ENCODE data around the gene PPP2R2C.

The PPP2R2C gene

GRCh38 chr4:6418193-6418755 lies 54.1 kb downstream of the PPP2R2C start:
- DNase-seq (ENCODE audit: low spot score): no peak
- TF ChIP-seq, protein P1, sequence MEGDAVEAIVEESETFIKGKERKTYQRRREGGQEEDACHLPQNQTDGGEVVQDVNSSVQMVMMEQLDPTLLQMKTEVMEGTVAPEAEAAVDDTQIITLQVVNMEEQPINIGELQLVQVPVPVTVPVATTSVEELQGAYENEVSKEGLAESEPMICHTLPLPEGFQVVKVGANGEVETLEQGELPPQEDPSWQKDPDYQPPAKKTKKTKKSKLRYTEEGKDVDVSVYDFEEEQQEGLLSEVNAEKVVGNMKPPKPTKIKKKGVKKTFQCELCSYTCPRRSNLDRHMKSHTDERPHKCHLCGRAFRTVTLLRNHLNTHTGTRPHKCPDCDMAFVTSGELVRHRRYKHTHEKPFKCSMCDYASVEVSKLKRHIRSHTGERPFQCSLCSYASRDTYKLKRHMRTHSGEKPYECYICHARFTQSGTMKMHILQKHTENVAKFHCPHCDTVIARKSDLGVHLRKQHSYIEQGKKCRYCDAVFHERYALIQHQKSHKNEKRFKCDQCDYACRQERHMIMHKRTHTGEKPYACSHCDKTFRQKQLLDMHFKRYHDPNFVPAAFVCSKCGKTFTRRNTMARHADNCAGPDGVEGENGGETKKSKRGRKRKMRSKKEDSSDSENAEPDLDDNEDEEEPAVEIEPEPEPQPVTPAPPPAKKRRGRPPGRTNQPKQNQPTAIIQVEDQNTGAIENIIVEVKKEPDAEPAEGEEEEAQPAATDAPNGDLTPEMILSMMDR (IDR thresholded peaks at IDR 0.05; ENCODE audit: borderline replicate concordance, control extremely low read depth, extremely low read depth, insufficient read depth, missing control alignments): no peak
- in situ Hi-C loops (cut with MboI; ENCODE audit: low sequenced_read_pairs, unreplicated experiment): no loop called here

- DNase-seq (ENCODE audit: low spot score): no peak
- in situ Hi-C loops (cut with MboI; ENCODE audit: low sequenced_read_pairs, unreplicated experiment): no loop called here
- TF ChIP-seq, protein P1 (IDR thresholded peaks at IDR 0.05; ENCODE audit: borderline replicate concordance, control extremely low read depth, extremely low read depth, insufficient read depth, missing control alignments): no peak
Measured at GRCh38 chr4:6417516-6418050, 54.8 kb downstream of the PPP2R2C start.

GRCh38 chr4:6416518-6417286 lies 55.7 kb downstream of the PPP2R2C start:
- DNase-seq (ENCODE audit: low spot score): no peak
- TF ChIP-seq, protein P1 (IDR thresholded peaks at IDR 0.05; ENCODE audit: borderline replicate concordance, control extremely low read depth, extremely low read depth, insufficient read depth, missing control alignments): no peak
- in situ Hi-C loops (cut with MboI; ENCODE audit: low sequenced_read_pairs, unreplicated experiment): no loop called here

DNA sequence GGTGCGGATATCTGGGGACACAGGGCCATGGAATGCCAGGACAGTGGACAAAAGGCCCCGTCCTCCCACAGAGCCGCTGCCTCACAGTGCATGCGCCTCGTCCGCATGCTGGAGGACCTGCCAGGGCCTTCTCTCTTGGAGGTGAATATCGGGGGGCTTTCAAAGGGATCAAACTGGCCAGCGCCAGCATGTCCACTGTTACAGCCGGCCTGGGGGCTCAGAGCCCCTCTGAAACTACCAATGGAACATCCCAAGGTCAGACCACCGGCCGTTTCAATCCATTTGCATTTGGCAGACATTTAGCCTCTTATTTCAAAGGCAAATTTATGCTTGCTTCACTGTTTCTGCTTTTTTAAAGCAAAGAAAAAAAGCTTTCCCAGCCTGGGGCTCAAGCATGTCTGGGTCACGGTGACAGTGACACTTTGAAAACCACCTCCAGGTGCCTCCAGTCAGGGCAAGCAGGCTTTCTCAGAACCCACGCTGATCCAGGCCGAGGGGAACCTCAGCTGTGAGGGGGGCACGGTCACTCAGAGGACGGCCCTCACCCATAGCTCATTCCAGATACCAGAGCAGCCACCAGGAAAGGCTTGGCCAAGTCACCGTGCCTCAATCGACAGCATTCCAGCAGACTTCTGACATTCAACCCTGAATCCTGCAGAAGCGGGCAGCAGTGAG lies 57.2 kb downstream of the PPP2R2C start:
- in situ Hi-C loops (cut with MboI; ENCODE audit: low sequenced_read_pairs, unreplicated experiment): no loop called here
- no peak for DNase-seq (ENCODE audit: low spot score)
- TF ChIP-seq, protein P1 (IDR thresholded peaks at IDR 0.05; ENCODE audit: borderline replicate concordance, control extremely low read depth, extremely low read depth, insufficient read depth, missing control alignments): no peak

- DNase-seq (ENCODE audit: low spot score): no peak
- TF ChIP-seq, protein P1 (IDR thresholded peaks at IDR 0.05; ENCODE audit: borderline replicate concordance, control extremely low read depth, extremely low read depth, insufficient read depth, missing control alignments): no peak
- in situ Hi-C loops (cut with MboI; ENCODE audit: low sequenced_read_pairs, unreplicated experiment): no loop called here
Measured at GRCh38 chr4:6414578-6414977, 57.8 kb downstream of the PPP2R2C start.

GRCh38 chr4:6410664-6411063 lies 61.8 kb downstream of the PPP2R2C start:
- in situ Hi-C loops (cut with MboI; ENCODE audit: low sequenced_read_pairs, unreplicated experiment): no loop called here
- DNase-seq (ENCODE audit: low spot score): no peak
- TF ChIP-seq, protein P1 (IDR thresholded peaks at IDR 0.05; ENCODE audit: borderline replicate concordance, control extremely low read depth, extremely low read depth, insufficient read depth, missing control alignments): no peak
